Measurements from ENCODE around the gene SCG5.

- TF ChIP-seq CTCF (conservative IDR thresholded peaks at IDR 0.05; ENCODE audit: low read depth, low read length), result no peak
- no peak for TF ChIP-seq EZH2phosphoT487 (IDR thresholded peaks at IDR 0.05; ENCODE audit: borderline replicate concordance, low read length)
- TF ChIP-seq EZH2 (IDR thresholded peaks at IDR 0.05; ENCODE audit: low read length, unreplicated experiment), result no peak
Observed at GRCh38 chr15:32683906-32684584, 42.5 kb downstream of the SCG5 start.

Data from PC-3 (cell line).